ENCODE measurements around the gene KIF1C.

KIF1C gene

DNA sequence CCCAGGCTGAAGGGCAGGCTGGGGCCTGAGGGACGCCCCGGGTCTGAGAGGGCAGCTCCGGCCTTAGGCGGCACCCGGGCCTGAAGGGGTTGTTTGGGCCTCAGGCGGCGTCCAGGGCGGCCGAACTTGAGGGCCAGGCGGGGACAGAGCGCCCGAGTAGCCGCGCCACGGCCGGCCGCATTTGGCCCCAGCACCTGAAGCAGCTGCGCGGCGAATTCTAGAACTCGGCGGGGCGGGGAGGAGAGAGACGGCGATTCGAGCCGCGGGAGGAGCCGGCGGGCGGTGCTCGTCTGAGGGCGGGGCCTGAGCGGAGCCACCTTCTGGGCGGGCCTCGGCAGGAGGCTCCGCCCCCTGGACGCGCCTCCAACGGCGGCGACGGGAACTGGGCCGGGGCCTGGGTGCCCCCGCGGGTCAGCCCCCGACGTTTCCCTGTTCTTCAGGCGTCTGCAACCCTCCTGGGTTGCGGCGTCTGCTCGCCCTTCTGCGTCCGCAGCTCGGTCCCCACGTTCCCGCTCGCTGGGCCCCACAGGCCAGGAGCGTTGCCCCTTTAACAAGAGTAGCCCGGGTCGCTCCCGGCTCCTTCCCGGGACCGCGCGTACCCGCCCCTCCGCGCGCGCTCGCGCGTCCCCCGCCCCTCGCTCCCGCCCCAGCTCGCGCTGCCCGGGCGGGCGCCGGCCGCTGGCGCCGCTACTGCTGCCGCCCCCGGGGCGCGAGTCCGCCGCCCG, at the start of gene KIF1C, which contains the start of gene INCA1:
Gene KIF1C, plus strand, starts transcription at position 649 of the 725 bp plus-strand sequence. CDS start 2,297 bp downstream, outside the sequence.
Gene INCA1, minus strand, starts transcription at position 221 of the 725 bp plus-strand sequence. CDS start 3,085 bp downstream, outside the sequence.
- peak; percentile 91 for DNase-seq (ENCODE audit: low spot score)

DNA sequence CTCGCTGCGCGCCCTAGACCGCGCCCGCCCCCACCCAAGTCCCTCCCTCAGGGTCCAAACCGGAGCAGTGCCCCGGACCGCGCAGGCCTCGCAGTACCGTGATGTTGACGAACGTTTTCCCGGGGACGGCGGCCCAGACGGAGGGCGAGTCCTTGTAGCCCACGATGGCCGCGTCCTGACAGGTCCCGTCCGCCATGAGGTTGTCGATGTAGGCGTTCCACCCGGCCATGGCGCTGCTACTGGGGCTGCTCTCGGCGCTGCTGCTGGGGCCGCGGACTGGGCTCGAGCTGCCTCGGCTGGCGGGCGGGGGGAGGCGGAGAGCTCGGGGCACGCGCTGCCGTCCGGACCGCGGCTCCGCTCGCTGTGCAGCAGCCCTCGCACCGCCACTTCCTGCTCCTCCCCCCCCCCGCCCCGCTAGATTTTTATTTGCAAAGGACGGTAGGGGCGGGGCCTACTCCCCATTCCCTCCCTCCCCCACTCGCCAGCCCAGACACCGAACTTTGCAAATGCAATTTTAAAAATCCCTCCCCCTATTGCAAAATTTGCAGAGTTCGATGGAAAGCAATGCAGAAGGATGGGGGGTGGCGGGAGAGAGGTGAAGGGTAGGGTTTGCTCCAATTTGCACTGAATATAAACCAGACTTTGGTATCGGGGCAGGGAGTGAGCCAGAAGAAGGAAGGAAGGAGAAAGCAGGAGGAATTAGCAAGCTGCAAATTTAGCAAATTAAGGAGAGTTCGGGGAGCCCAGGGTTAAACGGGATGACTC, 49.4 kb upstream of the KIF1C start, which contains the start of gene PFN1:
Gene PFN1, minus strand, starts transcription at position 365 of the 765 bp plus-strand sequence. Its CDS starts 136 bp downstream, at position 229.
- peak; percentile 94 for DNase-seq (ENCODE audit: low spot score)

DNA sequence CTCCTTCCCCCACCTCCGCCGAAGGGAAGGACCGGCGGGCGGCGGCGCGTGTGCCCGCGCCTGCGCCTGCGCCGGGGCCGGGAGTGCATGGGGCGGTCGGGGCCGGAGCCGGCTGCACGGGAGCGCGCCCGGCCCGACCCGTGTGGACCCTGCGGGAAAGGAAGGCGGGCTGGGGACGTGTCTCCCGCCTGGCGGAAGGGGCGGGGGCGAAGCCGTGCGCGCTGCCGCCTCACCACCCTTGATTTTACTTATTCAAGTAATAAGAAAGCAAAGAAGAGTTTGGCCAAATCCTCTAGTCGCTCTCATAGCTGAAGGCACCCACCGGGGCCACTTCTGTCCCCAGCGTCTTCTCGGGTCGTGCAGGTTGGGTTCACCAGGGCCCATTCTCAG, 48.8 kb upstream of the KIF1C start:
- DNase-seq (ENCODE audit: low spot score) = peak; percentile 80

DNA sequence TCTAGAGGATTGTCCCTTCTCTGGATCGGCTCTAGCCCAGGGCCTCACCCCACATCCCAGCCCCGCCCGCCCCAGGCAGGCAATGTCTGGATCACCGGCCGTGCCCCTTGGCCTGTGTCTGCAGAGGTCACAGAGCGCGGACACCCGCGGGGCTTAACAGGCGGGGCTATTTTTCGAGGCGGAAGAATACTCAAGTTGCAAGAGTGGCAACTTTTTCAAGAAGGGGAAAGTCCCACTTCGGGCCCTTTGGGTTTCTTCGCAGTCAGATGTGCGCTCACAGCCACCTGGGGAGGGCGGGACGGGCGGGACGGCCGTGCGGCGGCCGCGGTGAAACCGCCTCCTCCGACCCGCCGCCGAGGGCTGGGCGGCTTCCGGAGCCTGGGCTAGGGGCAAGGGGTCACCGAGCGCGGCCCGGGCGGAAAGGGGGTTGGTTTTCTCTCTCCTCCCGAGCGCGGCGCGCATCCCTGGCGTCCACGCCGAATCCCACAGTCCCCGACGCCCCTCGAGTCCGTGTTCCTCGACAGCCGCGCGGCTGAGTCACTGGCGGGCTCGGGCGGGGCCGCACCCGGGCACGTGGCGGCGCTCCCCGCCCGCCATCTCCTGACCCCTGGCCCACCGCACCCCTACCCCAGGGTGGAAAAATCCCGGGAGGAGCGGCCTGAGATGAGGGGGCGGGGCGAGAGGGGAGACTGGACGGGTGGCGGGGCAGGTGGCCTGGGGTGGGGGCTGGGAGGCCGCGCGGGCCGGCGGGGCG, 48.3 kb upstream of the KIF1C start:
- DNase-seq (ENCODE audit: low spot score) = peak; percentile 85

DNA sequence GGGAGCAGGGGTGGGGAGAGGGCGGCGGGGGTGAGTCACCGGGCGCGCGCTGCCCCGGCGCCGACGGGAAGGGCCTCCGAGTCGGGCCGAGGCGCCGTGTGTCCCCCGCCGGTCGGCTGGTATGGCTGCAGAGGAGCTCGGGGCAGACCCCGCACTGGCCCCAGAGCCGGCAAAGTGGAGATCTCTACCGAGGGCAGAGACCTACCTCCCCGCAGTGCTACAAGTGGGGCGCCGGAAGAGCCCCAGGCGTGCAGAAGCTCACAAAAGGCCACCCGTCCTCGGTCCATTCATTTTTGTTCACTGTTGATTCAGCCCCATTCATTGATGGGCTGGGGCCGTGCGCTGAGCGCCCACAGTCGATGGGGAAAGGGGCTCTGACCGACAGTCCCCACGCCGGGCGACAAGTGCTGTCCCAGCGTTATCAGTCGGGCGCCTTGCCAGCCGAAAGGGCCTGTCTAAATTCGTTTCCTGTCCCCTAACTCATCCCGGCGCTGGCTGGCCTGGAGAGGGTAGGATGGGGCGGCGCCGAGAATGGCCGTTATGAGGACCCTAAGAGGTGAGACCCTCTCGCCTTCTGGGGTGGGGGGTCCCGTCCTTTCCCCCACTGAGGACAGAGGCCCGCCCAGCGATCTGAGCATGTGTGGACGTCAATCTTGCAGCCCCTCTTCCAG, 47.5 kb upstream of the KIF1C start:
- peak; percentile 29 for DNase-seq (ENCODE audit: low spot score)

DNA sequence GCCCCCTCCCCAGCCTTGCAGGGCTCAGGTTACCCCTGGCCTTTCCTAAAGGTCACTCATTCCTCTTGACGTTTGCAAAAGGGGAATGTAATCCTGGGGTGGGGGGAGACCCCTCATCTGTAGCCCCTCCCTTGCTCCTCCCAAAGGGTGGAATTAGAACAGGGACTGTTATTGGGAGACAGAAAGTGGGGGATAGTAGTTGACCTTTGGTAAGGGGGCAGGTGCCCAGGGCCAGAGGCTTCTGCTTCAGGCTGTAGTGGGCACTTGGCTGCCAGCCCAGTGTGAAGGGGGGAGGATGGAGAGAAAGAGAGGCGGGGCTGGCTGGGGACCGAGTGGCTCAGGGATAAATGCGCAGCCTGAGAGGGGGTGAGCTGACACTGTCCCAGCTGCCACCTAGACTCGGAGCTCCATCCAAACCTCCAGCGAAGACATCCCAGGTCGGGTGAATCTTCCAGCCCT, 47.0 kb upstream of the KIF1C start, which contains the start of gene ENO3:
Gene ENO3, plus strand, starts transcription at position 374 of the 459 bp plus-strand sequence. CDS start 711 bp downstream, outside the sequence.
- DNase-seq (ENCODE audit: low spot score) = no peak

DNA sequence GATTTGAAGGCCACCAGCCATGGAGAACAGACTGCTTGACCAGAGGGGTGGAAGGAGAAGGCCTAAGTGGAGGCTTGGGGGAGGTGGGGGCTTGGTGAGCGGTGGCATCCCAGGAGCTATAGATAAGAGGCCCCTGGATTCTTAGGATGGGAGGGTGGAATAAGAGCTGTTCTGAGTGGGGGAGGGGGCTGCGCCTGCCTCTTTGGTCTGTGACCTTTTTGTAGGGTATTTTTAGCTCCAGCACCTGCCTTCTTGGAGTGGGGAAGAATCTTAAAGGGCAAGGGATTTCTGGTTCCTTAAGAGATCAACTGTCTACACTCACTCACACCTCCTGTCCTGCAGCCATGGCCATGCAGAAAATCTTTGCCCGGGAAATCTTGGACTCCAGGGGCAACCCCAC, 46.3 kb upstream of the KIF1C start:
- no peak for DNase-seq (ENCODE audit: low spot score)

DNA sequence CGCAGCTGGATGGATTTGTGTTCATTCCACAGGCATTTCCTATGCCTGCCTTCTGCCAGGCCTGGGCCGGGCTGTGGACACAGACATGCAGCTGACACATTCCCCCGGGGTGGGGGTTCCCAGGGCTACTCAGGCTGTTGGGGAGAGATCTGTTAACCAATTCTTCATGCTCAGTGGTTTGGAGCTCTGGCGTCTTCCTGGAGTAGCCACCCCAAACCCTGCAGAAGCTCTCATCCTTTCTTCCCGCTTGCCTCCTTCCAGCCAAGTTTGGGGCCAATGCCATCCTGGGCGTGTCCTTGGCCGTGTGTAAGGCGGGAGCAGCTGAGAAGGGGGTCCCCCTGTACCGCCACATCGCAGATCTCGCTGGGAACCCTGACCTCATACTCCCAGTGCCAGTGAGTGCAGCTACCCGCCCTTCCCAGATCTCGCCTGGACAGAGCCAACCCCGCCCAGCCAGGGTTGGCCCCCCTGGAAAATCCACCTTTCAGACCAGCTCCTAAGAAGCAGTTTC, 44.2 kb upstream of the KIF1C start:
- DNase-seq (ENCODE audit: low spot score) = no peak

DNA sequence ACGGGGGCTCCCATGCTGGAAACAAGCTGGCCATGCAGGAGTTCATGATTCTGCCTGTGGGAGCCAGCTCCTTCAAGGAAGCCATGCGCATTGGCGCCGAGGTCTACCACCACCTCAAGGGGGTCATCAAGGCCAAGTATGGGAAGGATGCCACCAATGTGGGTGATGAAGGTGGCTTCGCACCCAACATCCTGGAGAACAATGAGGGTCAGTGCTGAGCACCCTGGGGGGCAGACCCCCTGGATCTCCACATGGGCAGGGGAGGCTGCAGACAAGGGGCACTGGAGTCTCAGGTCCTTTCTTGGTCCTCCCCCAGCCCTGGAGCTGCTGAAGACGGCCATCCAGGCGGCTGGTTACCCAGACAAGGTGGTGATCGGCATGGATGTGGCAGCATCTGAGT, 42.7 kb upstream of the KIF1C start:
- no peak for DNase-seq (ENCODE audit: low spot score)

DNA sequence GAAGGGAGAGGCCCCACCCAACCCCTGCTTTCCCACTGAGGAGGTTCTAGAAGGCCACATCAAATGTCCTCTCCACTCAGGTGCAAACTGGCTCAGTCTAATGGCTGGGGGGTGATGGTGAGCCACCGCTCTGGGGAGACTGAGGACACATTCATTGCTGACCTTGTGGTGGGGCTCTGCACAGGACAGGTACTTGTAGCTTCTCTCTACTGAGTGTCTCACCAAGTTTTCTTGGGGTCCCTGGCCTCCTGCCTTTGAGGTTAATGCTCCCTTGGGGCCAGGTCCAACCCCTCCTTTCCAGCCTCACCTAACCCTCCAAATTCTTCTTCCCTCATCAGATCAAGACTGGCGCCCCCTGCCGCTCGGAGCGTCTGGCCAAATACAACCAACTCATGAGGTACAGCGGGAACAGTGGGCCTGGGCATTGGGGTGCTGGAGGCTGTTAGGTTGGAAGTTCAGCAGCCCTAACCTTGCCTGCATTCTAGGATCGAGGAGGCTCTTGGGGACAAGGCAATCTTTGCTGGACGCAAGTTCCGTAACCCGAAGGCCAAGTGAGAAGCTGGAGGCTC, 41.2 kb upstream of the KIF1C start:
- no peak for DNase-seq (ENCODE audit: low spot score)

DNA sequence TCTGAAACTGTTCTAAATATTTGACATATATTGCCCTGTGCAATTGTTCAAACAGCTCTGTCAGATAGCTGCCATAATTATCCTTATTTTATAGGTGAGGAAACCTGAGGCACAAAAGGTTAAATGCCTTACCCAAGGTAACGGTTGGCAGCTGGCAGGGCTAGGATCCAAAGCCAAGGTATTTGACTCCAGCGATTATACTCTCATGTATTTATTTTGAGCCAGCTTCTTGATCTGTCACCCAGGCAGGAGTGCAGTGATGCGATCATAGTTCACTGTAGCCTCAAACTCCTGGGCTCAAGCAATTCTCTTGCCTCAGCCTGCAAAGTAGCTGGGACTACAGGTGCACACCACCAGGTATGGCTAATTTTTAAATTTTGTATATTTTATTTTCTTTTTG, 39.6 kb upstream of the KIF1C start:
- no peak for DNase-seq (ENCODE audit: low spot score)

DNA sequence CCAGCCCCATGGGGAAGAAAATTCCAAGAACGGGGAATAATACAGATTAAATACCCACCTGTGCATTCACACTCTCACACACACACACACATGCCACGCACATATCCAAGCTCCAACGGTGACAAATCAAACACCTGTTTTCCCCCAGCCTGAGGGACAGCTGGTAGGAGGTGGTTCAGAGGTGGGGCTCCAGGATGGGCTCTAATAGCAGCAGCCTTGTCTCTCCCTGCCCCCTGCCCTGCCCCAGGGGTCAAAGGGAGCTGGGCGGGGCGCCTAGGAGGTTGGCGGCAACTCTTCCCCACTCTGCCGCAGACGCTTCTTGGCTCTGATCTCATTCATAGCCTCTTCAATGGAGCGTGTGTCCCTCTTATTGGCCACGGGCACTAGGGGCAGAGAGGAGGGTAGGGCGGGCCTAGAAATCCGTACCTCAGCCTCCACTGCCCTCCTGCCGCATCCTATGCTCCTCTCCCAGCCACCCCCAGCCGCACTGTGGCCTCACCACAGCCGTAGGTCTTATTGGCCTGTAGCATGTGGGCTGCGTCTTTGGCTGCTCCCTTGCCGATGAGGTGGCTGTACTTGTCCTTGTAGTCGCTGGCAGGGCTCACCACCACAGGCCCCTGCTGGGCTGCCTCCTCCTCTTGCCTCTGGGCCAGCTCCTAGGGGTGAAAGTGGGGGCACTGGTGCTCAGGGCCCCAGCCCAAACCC, 38.3 kb upstream of the KIF1C start:
- DNase-seq (ENCODE audit: low spot score) = no peak

DNA sequence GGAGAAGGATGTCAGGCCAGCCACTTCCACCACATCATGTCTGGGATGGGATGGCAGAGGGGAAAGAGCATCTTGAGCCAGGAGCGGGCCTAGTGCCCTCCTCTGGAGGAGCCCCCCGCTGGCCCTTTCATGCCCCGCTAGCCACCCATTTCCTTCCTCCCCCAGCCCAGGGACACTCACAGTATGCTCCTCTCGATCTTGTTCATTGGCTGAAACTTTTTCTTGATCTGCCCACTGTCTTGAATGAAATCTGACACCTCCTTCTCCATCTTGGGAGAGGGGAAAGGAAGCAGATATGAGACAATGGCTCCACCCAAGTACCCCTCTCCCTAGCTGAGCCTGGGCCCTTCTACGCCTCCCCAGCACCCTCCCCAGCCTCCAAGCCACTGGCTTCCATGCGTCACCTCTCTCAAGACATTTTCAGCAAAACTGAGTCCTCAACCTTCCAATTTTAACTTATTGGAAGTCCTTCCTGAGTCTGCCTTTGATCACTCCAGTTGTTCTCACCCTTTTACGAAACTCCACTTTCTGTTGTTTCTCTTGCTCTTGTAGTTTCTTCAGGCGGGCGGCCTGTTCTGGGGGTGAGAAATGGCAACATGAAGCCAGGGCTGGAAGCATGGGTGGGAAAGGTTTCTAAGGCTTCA, 37.3 kb upstream of the KIF1C start:
- no peak for DNase-seq (ENCODE audit: low spot score)

DNA sequence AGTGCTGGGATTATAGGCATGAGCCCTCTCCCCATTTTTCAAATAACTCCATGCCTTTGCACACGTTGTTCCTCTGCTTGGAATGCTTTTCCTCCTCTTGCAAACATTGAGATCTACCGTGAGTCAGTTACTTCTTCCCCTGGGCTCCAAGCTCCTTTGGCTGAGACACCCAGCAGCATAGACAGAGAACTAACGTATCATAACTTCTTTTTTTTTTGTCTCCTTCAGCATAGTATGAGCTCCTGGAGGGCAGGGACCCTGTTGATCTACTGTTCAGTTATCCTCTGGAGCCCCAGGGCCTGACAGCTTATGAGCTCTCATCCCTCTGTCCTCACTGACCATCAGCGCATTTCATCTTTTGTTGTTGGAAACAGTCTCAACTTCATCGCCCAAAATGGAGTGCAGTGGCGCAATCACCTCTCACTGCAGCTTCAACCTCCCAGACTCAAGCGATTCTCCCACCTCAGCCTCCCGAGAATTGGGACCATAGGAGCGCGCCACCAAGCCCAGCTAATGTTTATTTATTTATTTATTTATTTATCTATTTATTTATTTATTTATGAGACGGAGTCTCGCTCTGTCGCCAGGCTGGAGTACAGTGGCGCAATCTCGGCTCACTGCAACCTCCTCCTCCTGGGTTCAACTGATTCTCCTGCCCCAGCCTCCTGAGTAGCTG, 32.3 kb upstream of the KIF1C start:
- no peak for DNase-seq (ENCODE audit: low spot score)

DNA sequence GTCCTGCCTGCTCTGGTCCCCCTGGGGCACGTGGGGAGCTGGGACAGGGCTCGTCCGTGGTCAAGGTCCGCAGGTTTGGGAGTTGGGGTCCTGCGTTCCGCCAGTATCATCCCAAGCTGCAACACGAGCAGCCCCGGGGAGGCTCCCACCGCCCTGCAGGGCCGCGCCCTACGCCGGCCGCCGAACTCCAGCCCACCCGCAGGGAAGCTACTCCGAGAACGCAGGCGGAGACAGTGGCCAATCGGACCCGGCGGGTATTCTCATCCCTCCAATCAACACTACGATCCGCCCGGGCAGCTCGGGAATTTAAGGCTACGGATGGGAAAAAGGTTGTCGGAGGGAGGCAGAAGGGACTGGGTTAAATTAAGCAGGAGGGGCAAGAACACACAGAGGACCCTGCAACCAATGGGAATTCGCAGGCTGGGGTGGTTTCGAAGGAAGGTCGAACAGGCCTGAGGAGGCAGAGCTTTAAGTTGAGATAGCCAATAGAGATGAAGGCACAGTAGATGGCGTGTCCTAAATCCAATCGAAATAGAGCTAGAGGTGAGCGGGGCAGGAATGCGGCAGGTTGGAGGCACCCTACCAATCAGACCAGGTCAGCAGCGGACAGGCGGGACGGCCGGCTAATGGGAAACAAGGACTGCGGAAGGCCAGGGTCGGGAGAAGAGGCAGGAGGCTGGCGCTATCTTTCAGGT, 30.8 kb upstream of the KIF1C start:
- DNase-seq (ENCODE audit: low spot score) = peak; percentile 99

DNA sequence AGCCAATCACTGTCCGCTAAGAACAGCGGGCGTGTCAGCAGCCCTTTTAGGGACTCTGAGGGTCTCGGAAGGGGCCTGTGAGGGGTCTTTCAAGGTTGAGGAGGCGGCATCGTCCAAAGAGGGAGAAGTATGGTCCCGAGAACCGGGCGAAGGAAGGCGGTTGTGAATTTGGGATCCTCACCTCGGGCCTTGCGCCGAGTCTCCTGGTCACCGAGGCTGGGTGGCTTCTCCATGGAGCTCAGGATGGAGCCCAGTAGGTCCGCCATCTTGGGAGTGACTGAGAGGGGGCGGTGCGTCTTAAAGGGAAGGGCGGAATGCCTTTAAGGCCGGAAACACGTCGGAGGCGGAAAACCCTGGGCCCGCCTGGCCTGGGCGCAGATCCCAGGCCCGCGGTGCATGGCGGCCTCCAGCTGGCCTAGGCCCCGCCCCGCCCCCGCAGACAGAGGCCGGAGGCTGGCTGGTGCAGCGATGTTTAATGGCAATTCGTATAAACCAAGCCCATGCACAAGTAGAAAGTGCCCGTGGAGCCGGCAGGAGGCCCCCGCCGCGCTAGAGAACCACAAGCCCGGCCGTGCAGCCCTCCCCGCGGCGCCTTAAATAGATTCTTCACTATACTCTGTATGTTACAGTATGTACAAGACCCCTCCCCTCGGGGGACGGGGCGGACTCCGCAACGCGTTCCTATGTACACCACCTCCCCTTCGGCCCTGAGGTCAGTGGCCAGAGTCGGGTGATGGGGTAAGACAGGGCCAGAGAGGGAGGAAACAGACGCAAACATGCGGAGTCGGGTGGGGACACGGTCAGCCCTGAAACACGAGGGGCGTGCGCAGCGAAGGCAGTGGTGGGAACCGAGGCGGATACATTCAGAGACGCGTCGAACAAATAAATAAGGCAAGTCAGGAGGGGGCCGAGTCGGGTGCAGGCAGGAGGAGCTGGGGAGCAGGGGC, 29.9 kb upstream of the KIF1C start, which contains the start of gene SPAG7:
Gene SPAG7, minus strand, starts transcription at position 279 of the 947 bp plus-strand sequence. Its CDS starts 13 bp downstream, at position 266.
- DNase-seq (ENCODE audit: low spot score) = peak; percentile 95

DNA sequence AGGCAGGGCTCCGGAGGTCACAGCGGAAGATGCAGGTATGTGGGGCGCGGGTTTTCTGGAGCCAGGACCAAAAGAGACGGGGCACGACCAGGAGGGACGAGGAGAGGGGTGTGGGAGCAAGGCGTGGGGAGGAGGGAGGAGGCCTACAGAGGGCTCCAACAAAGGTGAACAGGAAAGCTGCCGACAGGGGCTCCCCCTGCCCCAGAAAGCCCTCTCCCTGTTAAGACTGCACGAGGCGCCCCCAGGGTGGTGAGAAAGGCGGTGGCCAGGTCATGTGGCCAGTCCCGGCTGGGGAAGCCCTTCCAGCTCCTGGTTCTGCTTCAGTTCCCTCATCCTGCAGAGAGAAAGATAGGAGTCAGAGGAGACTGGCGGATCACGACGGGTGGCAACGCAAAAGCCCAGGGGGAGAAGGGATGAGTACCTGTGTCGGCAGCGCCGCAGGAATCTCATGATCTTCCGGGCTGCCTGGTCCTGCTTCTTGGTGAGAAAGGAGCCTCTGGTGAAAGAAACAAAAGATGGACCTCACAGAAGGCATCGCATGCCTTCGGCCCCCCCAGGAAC, 29.2 kb upstream of the KIF1C start:
- peak; percentile 18 for DNase-seq (ENCODE audit: low spot score)

Measured in activated CD4-positive, alpha-beta T cell treated with anti-CD3 and anti-CD28 coated beads, Interleukin-2, Interleukin-4, amounts not matched to agents 100 ng/mL and 50 ng/mL, durations not matched to agents 16 hours and 8 hours (primary cell).